ENCODE measurements around the gene NECAB3.

DNA sequence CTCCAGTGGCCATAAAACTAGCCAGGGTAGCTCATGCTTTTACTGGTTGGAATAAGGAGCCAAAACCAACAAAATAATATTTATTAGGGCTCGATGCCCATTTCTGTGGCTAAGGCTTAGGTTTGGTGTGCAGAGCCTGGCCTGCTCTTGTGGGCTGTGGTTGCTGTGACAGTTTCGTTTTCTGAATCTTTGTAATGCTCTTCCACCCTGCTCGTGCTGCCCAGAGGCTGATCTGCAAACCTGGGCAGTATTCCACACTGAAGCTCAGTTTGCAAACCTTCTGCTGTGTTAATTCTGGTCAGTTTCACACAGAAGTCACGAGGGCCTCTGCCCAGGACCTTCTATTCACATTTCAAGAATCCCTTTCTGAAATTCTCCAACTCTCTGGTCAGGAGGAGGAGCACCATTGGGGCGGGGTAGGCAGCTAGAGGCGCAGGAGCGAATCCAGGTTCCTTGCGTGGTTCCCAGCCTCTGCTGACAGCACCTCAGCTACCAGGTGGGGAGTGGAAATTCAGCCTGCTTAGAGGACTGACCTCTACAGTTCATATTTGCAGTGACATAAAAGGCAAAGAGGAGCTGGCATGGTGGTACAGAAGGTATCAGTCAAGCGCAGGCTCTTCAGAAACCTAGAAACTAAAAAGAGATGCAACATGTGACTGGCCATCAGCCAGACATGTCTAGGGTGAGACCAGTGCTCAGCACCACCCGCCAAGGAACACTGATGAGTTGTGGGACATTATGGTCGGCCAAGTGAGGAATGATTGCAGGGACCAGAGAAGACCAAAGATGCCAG, 26.4 kb downstream of the NECAB3 start:
- TF ChIP-seq CTCF (IDR thresholded peaks at IDR 0.05; ENCODE audit: low read length) (no peak), EZH2 (IDR thresholded peaks at IDR 0.05; ENCODE audit: borderline replicate concordance, low read length) (no peak)
